ENCODE results near the gene DUSP5.

DNA sequence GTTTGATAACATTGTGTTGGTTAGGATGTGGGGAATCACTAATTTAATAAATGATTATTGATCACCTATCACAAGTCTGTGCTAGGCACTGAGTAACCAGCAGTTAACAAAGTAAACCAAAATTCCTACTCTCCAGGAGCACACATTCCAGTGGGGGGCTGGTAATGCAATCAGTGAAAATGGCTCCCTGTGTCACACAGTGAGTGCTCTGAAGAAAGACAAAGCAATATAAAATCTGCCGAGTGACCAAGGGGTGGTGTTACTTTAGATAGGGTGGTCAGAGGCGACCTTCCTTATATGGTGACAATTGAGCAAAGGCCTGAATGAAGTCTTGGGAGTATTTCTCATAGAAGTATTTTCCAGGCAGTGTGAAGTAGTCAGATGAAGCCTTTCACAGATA, 56.2 kb downstream of the DUSP5 start:
- no peak for TF ChIP-seq EGR1 (IDR thresholded peaks at IDR 0.05)
- 0 out of 2 replicates have a peak, but pooled peaks have one; percentile 50 for TF ChIP-seq YY1 (IDR thresholded peaks at IDR 0.05; ENCODE audit: low read depth)
- TF ChIP-seq NFIC (IDR thresholded peaks at IDR 0.05), result no peak
- no peak for TF ChIP-seq TAF1 (IDR thresholded peaks at IDR 0.05; ENCODE audit: low read depth)
- no peak for TF ChIP-seq FOXM1 (IDR thresholded peaks at IDR 0.05; ENCODE audit: borderline replicate concordance, low read depth)
- no peak for TF ChIP-seq CREB1 (IDR thresholded peaks at IDR 0.05; ENCODE audit: low read depth)
- no peak for TF ChIP-seq REST (IDR thresholded peaks at IDR 0.05; ENCODE audit: low read depth)

Data from Ishikawa (cell line).